ENCODE results near the gene ZIC4. TPM values are rescaled to one million over a fixed set of nuclear protein-coding genes. Genes with fewer than 3 reads are reported as not detected.

Gene ZIC4
- total RNA-seq, 1 donor from 2014 or later: not detected

GRCh38 chr3:147368151-147368550, 38.2 kb downstream of the ZIC4 start:
- no peak for TF ChIP-seq CTCF (IDR thresholded peaks at IDR 0.05)
- peaks cover 81% of the 10 kb centered on the region for H3K27me3 ChIP-seq (ENCODE audit: low read depth)
- ATAC-seq (no peak), DNase-seq (no peak)
- no peaks in the 10 kb centered on the region for H3K36me3 ChIP-seq
- no peak overlapping the region for H3K4me3 ChIP-seq
- no peaks in the 10 kb centered on the region for H3K9me3 ChIP-seq
- intact Hi-C loops (cut with DNase I): no loop called here
- H3K4me1 ChIP-seq: no peaks in the 10 kb centered on the region
- H3K27ac ChIP-seq: no peak overlapping the region

DNA sequence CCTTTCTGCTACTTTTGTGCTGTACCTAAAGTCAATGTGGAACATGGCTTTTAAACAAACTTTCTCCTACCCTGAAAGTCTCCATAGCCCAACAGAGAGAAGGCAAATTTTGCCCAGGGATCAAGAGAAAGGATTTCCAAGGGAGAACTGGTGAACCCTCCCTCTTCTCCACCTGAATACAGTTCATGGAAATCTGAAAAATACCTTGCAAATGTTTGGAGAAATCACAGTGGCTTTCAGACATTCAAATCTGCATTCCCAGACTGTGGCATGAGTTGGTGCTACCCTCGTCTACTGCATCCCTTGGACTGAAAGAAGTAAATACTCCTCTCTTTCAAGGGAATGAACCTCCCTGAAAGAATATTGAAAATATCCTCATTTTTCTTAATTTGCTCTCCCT, 38.7 kb downstream of the ZIC4 start:
- no peak overlapping the region for H3K27ac ChIP-seq
- H3K4me1 ChIP-seq: no peaks in the 10 kb centered on the region
- no peak for DNase-seq
- H3K9me3 ChIP-seq: no peaks in the 10 kb centered on the region
- H3K4me3 ChIP-seq: no peak overlapping the region
- H3K27me3 ChIP-seq (ENCODE audit: low read depth): peaks cover 81% of the 10 kb centered on the region
- intact Hi-C loops (cut with DNase I): no loop called here
- ATAC-seq: no peak
- no peaks in the 10 kb centered on the region for H3K36me3 ChIP-seq
- TF ChIP-seq CTCF (IDR thresholded peaks at IDR 0.05): no peak

DNA sequence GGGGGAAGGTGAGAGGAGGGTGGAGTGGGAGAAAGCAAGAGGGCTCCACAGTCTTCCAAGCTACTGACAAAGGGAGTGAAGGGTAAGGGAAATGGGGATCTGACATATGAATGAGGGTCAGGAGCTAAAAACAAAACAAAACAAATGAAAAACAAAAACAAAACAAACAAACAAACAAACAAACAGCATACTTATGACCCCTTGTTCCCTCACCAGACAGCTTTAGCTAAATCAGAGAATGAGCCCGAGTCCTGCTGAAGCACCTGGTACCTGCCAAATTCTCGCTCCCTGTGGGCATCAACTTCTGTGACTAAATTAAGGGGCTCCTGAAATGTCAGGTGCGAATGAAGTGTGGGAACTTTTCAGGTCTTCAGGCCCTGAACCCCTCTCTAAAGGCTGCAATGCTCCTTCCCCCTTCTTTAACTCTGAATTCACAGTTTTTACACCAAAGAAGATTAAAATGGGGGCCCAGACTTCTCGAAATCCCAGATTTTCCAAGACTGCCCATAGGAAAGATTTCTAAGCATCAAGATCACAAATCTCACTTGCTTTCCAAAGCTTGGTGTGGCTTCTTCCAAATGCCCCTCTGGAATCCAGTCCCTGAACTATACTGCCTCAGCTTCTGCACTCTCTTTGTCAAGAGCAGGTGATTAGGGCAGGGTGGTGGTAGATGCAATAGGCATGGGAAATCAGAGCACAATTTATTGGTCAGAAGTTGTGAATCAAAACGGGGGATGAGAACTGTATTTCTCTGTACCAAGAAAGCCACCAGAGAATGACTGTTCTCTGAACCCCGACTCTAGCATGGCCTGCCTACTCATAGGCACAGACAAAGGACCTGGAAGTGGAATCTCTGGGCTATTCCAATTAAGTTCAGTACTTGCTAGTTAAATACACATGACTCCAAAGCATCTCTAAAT, 40.9 kb downstream of the ZIC4 start:
- H3K36me3 ChIP-seq: no peaks in the 10 kb centered on the region
- no peak for TF ChIP-seq CTCF (IDR thresholded peaks at IDR 0.05)
- intact Hi-C loops (cut with DNase I): no loop called here
- H3K4me1 ChIP-seq: no peaks in the 10 kb centered on the region
- peaks cover 76% of the 10 kb centered on the region for H3K27me3 ChIP-seq (ENCODE audit: low read depth)
- ATAC-seq (no peak), DNase-seq (no peak)
- no peak overlapping the region for H3K27ac ChIP-seq
- H3K9me3 ChIP-seq: no peaks in the 10 kb centered on the region
- no peak overlapping the region for H3K4me3 ChIP-seq

GRCh38 chr3:147364771-147365170, 41.6 kb downstream of the ZIC4 start:
- Histone ChIP-seq H3K27ac (no peak overlapping the region), H3K4me3 (no peak overlapping the region), H3K9me3 (no peaks in the 10 kb centered on the region), H3K36me3 (no peaks in the 10 kb centered on the region), H3K4me1 (no peaks in the 10 kb centered on the region), H3K27me3 (ENCODE audit: low read depth) (peaks cover 76% of the 10 kb centered on the region)
- intact Hi-C loops (cut with DNase I): no loop called here
- DNase-seq: no peak
- no peak for ATAC-seq
- no peak for TF ChIP-seq CTCF (IDR thresholded peaks at IDR 0.05)

GRCh38 chr3:147361454-147362420, 44.6 kb downstream of the ZIC4 start:
- intact Hi-C loops (cut with DNase I): no loop called here
- Histone ChIP-seq H3K36me3 (no peaks in the 10 kb centered on the region), H3K27me3 (ENCODE audit: low read depth) (peaks cover 77% of the 10 kb centered on the region), H3K27ac (no peak overlapping the region), H3K9me3 (no peaks in the 10 kb centered on the region), H3K4me3 (no peak overlapping the region), H3K4me1 (no peaks in the 10 kb centered on the region)
- ATAC-seq (no peak), DNase-seq (no peak)
- TF ChIP-seq CTCF (IDR thresholded peaks at IDR 0.05): peak; percentile 47
